ENCODE results near the gene LYRM2. TPM values are rescaled to one million over a fixed set of nuclear protein-coding genes. Genes with fewer than 3 reads are reported as not detected.

The LYRM2 gene
- total RNA-seq, 6 experiments from 2014 or later: 39.9 to 48.4 (median 44.9) TPM

- no peak overlapping the region for H3K4me3 Mint-ChIP-seq
These were observed 24.8 kb downstream of the LYRM2 start for GRCh38 chr6:89613790-89614189.

GRCh38 chr6:89612121-89612520 is 26.4 kb downstream of the LYRM2 start:
- H3K36me3 Mint-ChIP-seq (ENCODE audit: low read depth): no peaks in the 10 kb centered on the region
- H3K27me3 Mint-ChIP-seq (ENCODE audit: insufficient read depth): peaks cover 8% of the 10 kb centered on the region
- TF ChIP-seq, protein P1, sequence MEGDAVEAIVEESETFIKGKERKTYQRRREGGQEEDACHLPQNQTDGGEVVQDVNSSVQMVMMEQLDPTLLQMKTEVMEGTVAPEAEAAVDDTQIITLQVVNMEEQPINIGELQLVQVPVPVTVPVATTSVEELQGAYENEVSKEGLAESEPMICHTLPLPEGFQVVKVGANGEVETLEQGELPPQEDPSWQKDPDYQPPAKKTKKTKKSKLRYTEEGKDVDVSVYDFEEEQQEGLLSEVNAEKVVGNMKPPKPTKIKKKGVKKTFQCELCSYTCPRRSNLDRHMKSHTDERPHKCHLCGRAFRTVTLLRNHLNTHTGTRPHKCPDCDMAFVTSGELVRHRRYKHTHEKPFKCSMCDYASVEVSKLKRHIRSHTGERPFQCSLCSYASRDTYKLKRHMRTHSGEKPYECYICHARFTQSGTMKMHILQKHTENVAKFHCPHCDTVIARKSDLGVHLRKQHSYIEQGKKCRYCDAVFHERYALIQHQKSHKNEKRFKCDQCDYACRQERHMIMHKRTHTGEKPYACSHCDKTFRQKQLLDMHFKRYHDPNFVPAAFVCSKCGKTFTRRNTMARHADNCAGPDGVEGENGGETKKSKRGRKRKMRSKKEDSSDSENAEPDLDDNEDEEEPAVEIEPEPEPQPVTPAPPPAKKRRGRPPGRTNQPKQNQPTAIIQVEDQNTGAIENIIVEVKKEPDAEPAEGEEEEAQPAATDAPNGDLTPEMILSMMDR (IDR thresholded peaks at IDR 0.05): no peak
- DNase-seq: no peak
- no peaks in the 10 kb centered on the region for H3K9me3 Mint-ChIP-seq
- H3K4me3 Mint-ChIP-seq: no peak overlapping the region
- no peak overlapping the region for H3K27ac Mint-ChIP-seq
- H3K4me1 Mint-ChIP-seq (ENCODE audit: low read depth): no peaks in the 10 kb centered on the region

More at GRCh38 chr6:89613790-89614189, 24.8 kb downstream of the LYRM2 start:
- Mint-ChIP-seq H3K9me3 (no peaks in the 10 kb centered on the region), H3K27me3 (ENCODE audit: insufficient read depth) (peaks cover 8% of the 10 kb centered on the region), H3K36me3 (ENCODE audit: low read depth) (no peaks in the 10 kb centered on the region), H3K4me1 (ENCODE audit: low read depth) (no peaks in the 10 kb centered on the region), H3K27ac (no peak overlapping the region)
- no peak for DNase-seq
- TF ChIP-seq, protein P1 (IDR thresholded peaks at IDR 0.05): no peak

DNA sequence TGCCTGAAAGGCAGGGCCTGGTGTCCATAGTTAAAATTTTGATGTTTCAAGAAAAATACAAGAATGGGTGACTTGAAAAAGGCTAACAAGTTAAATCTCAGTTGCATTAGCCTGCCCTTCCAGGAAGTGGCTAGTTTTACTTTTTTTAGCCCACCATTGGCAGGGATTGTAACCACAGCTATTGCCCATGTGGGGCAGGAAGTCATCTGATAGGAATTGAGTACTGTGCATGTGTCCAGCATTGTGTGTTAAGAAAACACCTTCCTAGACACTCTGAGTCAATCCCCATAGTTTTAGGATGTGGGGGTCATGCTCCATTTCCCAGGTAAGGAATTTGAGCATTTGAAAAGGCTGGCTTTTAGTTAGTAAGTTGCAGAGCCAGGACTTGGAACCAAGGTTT is 26.9 kb downstream of the LYRM2 start:
- Mint-ChIP-seq H3K4me1 (ENCODE audit: low read depth) (no peaks in the 10 kb centered on the region), H3K4me3 (no peak overlapping the region), H3K9me3 (no peaks in the 10 kb centered on the region), H3K27me3 (ENCODE audit: insufficient read depth) (peaks cover 10% of the 10 kb centered on the region), H3K27ac (no peak overlapping the region), H3K36me3 (ENCODE audit: low read depth) (no peaks in the 10 kb centered on the region)
- TF ChIP-seq, protein P1 (IDR thresholded peaks at IDR 0.05): no peak
- peak; percentile 14 for DNase-seq

DNA sequence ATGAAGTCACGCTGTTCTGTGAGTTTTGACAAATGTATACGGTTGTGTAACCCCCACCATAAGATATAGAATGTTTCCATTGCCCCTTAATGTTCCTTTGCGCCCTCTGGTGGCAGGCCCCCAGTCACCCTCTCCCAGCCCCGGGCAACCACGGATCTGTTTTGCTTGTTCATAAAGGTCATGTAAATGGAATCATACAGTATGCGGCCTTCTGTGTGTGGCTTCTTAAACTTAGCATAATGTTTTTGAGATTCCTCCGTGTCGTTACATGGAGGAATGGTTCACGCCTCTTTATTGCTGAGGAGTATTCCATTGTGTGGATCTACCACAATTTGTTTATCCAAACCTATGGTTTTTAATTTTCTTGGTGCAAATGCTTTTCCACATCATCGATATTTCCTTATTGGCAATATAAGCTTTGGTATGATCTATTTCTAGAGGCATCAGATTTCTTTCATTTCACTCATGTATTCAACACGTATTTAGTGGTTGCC is 28.4 kb downstream of the LYRM2 start:
- H3K27me3 Mint-ChIP-seq (ENCODE audit: insufficient read depth): peaks cover 5% of the 10 kb centered on the region
- H3K27ac Mint-ChIP-seq: no peak overlapping the region
- no peaks in the 10 kb centered on the region for H3K4me1 Mint-ChIP-seq (ENCODE audit: low read depth)
- no peaks in the 10 kb centered on the region for H3K9me3 Mint-ChIP-seq
- DNase-seq: peak; percentile 17
- H3K4me3 Mint-ChIP-seq: no peak overlapping the region
- TF ChIP-seq, protein P1 (IDR thresholded peaks at IDR 0.05): peak; percentile 88
- no peaks in the 10 kb centered on the region for H3K36me3 Mint-ChIP-seq (ENCODE audit: low read depth)

DNA sequence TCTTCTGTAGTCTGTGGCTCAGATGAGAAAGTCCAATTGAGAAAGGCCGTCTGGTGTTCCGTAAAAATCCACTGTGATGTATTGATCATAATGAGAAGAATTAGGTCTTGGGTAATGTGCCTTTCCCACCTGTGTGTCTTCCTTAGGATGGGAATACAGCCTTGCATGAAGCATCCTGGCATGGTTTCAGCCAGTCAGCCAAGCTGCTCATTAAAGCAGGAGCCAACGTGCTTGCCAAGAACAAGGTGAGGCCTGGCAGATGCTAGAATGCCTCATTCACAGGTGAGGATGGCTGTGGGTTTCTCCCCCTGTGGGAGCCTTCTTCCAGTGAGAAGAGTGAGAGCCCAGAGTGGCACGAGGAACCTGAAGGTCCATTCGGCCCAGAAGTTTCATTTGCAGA is 32.7 kb downstream of the LYRM2 start:
- TF ChIP-seq, protein P1 (IDR thresholded peaks at IDR 0.05): no peak
- Mint-ChIP-seq H3K27me3 (ENCODE audit: insufficient read depth) (peaks cover 5% of the 10 kb centered on the region), H3K27ac (no peak overlapping the region), H3K36me3 (ENCODE audit: low read depth) (no peaks in the 10 kb centered on the region), H3K4me1 (ENCODE audit: low read depth) (no peaks in the 10 kb centered on the region), H3K9me3 (no peaks in the 10 kb centered on the region), H3K4me3 (no peak overlapping the region)
- DNase-seq: no peak

- Mint-ChIP-seq H3K4me1 (ENCODE audit: low read depth) (no peaks in the 10 kb centered on the region), H3K9me3 (no peaks in the 10 kb centered on the region), H3K27me3 (ENCODE audit: insufficient read depth) (peaks cover 5% of the 10 kb centered on the region), H3K27ac (no peak overlapping the region), H3K36me3 (ENCODE audit: low read depth) (no peaks in the 10 kb centered on the region), H3K4me3 (no peak overlapping the region)
- TF ChIP-seq, protein P1 (IDR thresholded peaks at IDR 0.05): no peak
- DNase-seq: no peak
These were observed 33.9 kb downstream of the LYRM2 start for GRCh38 chr6:89604653-89605052.
